MM.1S (cell line): ENCODE data around the gene TBC1D7.

Experiments
- EZH2 ChIP-seq: fragments of 300-600 bp; sonication (generic); optimal IDR thresholded peaks from 2 replicates; pipeline ENCODE3; 2017; ENCODE audit warnings: low read depth, mild to moderate bottlenecking, antibody characterized with exemption, low read length, mixed read lengths
- TF ChIP-seq, protein P1 (sequence below): fragments of 300-600 bp; sonication (generic); IDR thresholded peaks from 2 replicates; pipeline ENCODE4 v1.5.1; 2016; ENCODE audit warnings: antibody characterized with exemption, low read length, mixed read lengths

DNA sequence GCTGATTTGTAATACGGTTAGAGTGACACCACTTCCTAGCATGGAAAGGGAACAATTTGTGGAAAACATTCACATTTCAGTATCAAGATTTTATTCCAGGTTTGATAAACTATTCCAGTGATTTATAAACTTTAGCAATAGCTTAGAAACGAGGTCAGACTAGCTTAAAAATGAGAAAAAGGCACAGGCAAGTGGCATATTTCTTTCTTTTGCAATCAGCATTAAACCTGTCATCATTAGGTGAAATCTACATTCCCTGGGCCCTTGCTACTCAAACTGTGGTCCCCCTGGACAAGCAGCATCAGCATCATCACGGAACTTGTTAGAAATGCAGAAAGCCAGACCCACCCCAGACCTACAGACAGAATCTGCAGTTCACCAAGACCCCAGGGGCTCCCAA is 29.9 kb downstream of the TBC1D7 start:
- TF ChIP-seq, protein P1, sequence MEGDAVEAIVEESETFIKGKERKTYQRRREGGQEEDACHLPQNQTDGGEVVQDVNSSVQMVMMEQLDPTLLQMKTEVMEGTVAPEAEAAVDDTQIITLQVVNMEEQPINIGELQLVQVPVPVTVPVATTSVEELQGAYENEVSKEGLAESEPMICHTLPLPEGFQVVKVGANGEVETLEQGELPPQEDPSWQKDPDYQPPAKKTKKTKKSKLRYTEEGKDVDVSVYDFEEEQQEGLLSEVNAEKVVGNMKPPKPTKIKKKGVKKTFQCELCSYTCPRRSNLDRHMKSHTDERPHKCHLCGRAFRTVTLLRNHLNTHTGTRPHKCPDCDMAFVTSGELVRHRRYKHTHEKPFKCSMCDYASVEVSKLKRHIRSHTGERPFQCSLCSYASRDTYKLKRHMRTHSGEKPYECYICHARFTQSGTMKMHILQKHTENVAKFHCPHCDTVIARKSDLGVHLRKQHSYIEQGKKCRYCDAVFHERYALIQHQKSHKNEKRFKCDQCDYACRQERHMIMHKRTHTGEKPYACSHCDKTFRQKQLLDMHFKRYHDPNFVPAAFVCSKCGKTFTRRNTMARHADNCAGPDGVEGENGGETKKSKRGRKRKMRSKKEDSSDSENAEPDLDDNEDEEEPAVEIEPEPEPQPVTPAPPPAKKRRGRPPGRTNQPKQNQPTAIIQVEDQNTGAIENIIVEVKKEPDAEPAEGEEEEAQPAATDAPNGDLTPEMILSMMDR, result no peak
- TF ChIP-seq EZH2, result no peak
